GM12892 (cell line): ENCODE results near the gene TOM1L1.

Experiments
- POLR2A ChIP-seq: IDR thresholded peaks from 2 replicates; pipeline ENCODE4 v1.6.1; 2011; ENCODE audit warnings: low read depth, low read length, control low read depth
- TAF1 ChIP-seq: IDR thresholded peaks from 2 replicates; pipeline ENCODE4 v1.6.1; 2011; ENCODE audit warnings: low read depth, mild to moderate bottlenecking, control low read depth, low read length, borderline replicate concordance

GRCh38 chr17:54903375-54903774 is 2.7 kb downstream of the TOM1L1 start:
- TF ChIP-seq POLR2A = no peak
- no peak for TF ChIP-seq TAF1
